AG09319 (cell line): ENCODE results near the gene GNB4.
A peak's percentile ranks its signal among the peaks of the same experiment; 100 is the strongest.

ENCODE experiments used
- DNase-seq: peaks from one replicate; pipeline ENCODE4 v3.0.0-alpha.2; 2010; ENCODE audit warnings: low read depth; ENCODE audit errors: extremely low read depth
- TF ChIP-seq, protein P1 (sequence below): IDR thresholded peaks from 2 replicates; pipeline ENCODE4 v1.5.1; 2011; ENCODE audit warnings: low read depth, mild to moderate bottlenecking, inconsistent platforms, low read length, moderate library complexity

The GNB4 gene

DNA sequence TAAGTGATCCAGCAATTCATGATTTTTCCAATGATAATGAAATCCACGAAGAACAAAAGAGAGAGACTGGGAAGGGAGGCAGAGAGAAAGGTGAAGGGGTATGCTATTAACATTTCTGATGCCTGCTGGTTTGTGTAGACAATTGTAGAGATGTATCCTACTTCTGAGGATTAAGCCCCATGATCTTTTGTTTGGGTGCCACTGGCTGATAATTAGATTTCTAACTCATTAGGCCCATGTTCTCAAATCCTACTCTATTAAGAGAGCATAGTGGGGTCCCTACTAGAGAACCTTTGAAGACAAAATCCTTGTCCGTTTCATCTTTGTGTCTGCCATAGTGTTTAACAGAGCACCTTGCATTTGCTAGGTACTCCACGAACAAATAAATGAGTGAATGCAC lies 2.7 kb upstream of the GNB4 start:
- DNase-seq: no peak
- TF ChIP-seq, protein P1, sequence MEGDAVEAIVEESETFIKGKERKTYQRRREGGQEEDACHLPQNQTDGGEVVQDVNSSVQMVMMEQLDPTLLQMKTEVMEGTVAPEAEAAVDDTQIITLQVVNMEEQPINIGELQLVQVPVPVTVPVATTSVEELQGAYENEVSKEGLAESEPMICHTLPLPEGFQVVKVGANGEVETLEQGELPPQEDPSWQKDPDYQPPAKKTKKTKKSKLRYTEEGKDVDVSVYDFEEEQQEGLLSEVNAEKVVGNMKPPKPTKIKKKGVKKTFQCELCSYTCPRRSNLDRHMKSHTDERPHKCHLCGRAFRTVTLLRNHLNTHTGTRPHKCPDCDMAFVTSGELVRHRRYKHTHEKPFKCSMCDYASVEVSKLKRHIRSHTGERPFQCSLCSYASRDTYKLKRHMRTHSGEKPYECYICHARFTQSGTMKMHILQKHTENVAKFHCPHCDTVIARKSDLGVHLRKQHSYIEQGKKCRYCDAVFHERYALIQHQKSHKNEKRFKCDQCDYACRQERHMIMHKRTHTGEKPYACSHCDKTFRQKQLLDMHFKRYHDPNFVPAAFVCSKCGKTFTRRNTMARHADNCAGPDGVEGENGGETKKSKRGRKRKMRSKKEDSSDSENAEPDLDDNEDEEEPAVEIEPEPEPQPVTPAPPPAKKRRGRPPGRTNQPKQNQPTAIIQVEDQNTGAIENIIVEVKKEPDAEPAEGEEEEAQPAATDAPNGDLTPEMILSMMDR: no peak

DNA sequence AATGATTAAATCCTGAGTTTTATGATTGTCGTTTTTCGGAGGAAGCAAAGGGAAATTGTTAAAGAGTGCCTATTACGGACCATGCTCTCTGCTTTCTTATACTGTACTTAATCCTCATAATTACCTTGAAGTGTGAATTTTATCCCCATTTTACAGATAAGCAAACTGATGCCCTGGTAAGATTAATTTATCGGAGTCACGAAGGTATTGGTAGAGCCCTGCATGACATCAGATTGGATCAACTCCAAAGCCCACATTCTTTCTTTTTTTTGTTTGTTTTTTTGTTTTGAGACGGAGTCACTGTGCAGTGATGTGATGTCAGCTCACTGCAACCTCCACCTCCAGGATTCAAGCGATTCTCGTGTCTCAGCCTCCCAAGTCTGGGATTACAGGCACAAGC lies 1.6 kb upstream of the GNB4 start:
- no peak for DNase-seq
- TF ChIP-seq, protein P1: no peak

DNA sequence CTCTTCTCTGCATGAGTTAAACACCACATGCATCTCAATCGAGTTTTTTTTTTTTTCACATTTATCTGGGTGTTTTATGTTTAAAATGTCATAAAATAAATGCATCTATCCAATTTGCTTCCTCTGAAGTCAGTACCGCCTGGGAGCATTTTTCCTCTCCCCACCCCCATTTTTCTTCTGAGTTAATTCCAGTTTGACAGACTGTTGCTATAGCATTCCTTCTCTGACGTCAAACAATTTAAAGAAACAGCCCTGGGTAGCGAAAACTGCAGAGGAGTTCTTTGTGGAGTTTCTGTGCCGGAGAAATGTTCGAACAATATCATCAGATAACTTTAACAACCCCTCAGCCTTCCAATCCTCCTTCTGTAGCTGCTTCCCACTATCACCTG lies 900 bp upstream of the GNB4 start:
- no peak for DNase-seq
- TF ChIP-seq, protein P1: no peak

DNA sequence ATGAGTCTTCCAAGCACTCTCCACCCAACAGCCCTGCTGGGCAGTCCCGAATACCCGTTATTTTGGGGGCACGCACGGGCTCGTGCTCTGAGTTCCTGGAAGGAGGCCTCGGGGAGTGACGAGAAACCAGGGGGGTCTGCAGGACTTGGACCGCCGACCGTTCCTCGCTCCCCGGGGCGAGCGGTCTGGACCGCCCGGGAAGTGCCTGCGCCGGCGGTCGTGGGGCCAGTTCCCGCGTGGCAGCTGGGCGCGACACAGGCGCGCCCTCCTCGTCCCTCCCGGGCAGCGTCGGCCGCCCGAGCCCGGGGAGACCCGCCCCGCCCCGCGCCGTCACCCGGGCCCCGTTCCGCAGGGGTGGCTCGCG lies 387 bp downstream of the GNB4 start:
- DNase-seq: no peak
- TF ChIP-seq, protein P1: no peak

DNA sequence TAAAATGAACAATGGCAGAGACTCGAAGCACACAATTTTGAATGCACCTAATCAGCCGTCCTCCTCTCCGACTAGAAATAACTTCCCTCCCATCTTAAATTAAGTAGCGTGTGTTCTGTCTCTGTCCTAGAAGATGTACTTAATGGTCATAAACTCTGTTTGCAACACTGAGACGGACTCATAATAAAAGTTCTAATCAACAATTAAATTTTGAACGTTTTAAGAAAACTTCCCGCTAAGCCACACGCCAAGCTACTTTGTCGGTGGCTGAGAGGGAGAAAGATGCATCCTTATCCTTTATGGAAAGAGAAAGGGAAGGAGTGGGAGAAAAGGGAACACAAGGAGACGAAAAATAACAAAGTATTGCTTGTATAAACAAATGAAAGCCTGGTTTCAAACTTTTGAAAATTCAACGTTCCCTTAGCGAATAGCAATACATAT lies 989 bp downstream of the GNB4 start:
- DNase-seq: no peak
- TF ChIP-seq, protein P1: no peak

DNA sequence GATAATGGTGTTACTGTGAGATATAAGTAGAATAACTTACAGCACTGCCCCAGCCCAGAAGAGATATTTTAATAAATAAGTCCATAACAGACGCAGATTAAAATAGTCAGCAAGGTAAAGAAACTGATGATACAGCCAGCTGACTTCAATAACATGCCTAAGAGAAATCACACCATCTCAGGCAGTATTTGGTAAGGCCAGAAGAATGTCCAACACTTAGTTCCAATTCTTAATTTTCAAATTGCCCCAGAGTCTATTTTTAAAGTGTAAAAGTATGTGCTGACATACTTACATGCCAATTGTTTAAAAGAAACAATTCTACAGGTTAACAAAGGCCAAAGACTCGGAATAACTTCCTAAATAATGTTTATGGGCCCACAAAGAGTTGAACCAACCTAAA lies 1.6 kb downstream of the GNB4 start:
- DNase-seq: no peak
- TF ChIP-seq, protein P1: no peak

DNA sequence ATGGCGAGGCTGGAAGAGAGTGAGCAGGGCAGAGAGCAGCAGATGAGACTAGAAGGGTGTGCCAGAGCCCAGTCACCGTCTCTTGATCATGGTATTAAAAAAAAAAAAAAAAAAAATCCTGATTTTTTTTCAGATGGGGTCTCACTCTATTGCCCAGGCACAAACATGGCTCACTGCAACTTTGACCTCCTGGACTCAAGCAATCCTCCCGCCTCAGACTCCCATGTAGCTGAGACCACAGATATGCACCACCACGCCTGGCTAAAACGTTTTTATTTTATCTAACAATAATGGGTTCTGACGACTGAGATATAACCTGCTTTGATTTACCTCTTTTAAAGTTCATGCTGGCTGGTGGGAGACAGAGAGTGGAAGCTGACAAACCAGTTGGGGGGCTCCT lies 4.0 kb downstream of the GNB4 start:
- TF ChIP-seq, protein P1: no peak
- no peak for DNase-seq

DNA sequence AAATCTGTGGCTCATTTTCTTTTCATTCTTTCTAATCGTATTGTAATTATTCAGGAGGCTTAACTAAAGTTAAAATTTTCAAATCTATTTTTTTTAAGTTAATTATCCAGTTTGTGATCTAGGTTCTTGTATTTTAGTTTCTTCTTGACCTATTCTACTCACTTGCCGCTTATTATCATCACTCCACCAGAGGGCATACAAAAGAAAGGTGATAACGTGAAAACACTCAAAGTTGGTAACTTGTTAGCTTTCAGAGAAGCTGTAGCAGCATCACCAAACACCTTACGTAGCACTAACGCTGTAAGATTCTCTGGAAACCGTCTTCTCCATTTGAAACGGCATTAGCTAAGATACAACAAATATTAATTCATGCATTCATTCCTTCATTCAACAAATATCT lies 4.8 kb downstream of the GNB4 start:
- no peak for DNase-seq

More for the DNA sequence above, 4.8 kb downstream of the GNB4 start:
- TF ChIP-seq, protein P1: peak; percentile 39
